GM13976 (cell line): ENCODE data around the gene RETSAT.

Experiments used
- DNase-seq: peaks from one replicate; pipeline ENCODE4 v3.0.0; 2012; ENCODE audit warnings: low spot score
- CTCF ChIP-seq: IDR thresholded peaks from 2 replicates; pipeline ENCODE4 v1.5.1; 2012; ENCODE audit warnings: borderline replicate concordance, mild to moderate bottlenecking; ENCODE audit not compliant: insufficient read depth; ENCODE audit errors: extremely low read depth, missing control alignments, control extremely low read depth
- in situ Hi-C: fragments of 300-500 bp; cut with MboI; formaldehyde crosslinking; loops from one replicate; pipeline ENCODE4 v1.12.0; 2022; ENCODE audit warnings: low sequenced_read_pairs, mixed read lengths, inconsistent platforms; ENCODE audit not compliant: unreplicated experiment

RETSAT gene

GRCh38 chr2:85398426-85399182 lies 44.3 kb upstream of the RETSAT start:
- TF ChIP-seq CTCF, result no peak
- peak; percentile 21 for DNase-seq
- in situ Hi-C loops, result no loop called here

GRCh38 chr2:85397925-85398331 lies 43.6 kb upstream of the RETSAT start:
- TF ChIP-seq CTCF, result no peak
- DNase-seq, result no peak

GRCh38 chr2:85396531-85397470 lies 42.5 kb upstream of the RETSAT start:
- DNase-seq, result peak; percentile 34
- in situ Hi-C loops, result no loop called here
- TF ChIP-seq CTCF, result no peak

More at GRCh38 chr2:85397925-85398331, 43.6 kb upstream of the RETSAT start:
- in situ Hi-C loops, result no loop called here

GRCh38 chr2:85395912-85396475 lies 41.7 kb upstream of the RETSAT start:
- no peak for TF ChIP-seq CTCF
- no peak for DNase-seq
- in situ Hi-C loops, result no loop called here

GRCh38 chr2:85394976-85395375 lies 40.6 kb upstream of the RETSAT start:
- no peak for DNase-seq
- in situ Hi-C loops, result no loop called here
- TF ChIP-seq CTCF, result no peak

- DNase-seq, result no peak
- no peak for TF ChIP-seq CTCF
- in situ Hi-C loops, result no loop called here
These were observed 39.9 kb upstream of the RETSAT start for GRCh38 chr2:85394261-85394681.
